Activated naive CD8-positive, alpha-beta T cell treated with anti-CD3 and anti-CD28 coated beads for 36 hours (primary cell): ENCODE data around the gene ARHGAP20. TPM values are rescaled to one million over a fixed set of nuclear protein-coding genes. Genes with fewer than 3 reads are reported as not detected.

Experiments used
- DNase-seq: peaks from one replicate; pipeline ENCODE4 v3.0.0; 2021
- H3K27ac Mint-ChIP-seq: one replicate; pipeline ENCODE4 v1.8.0; 2022; ENCODE audit warnings: mild to moderate bottlenecking, moderate library complexity, mixed read lengths
- H3K27me3 Mint-ChIP-seq: one replicate; pipeline ENCODE4 v1.8.0; 2022; ENCODE audit warnings: mild to moderate bottlenecking, mixed read lengths
- H3K36me3 Mint-ChIP-seq: one replicate; pipeline ENCODE4 v1.8.0; 2021; ENCODE audit warnings: mild to moderate bottlenecking, mixed read lengths
- H3K4me1 Mint-ChIP-seq: one replicate; pipeline ENCODE4 v1.8.0; 2021; ENCODE audit warnings: mixed read lengths
- H3K4me3 Mint-ChIP-seq: one replicate; pipeline ENCODE4 v1.8.0; 2022; ENCODE audit warnings: mild to moderate bottlenecking, moderate library complexity, mixed read lengths
- H3K9me3 Mint-ChIP-seq: one replicate; pipeline ENCODE4 v1.8.0; 2022; ENCODE audit warnings: mixed read lengths
- total RNA-seq, 2 experiments: library from RNA; stranded (reverse); gene quantifications; one replicate each; pipeline ENCODE4 v1.2.3, GENCODE V29; 2021

The ARHGAP20 gene
- total RNA-seq, 2 experiments from 2014 or later: 0.08 to 0.28 TPM

GRCh38 chr11:110538154-110538553 lies 174.1 kb downstream of the ARHGAP20 start:
- no peak overlapping the region for H3K27ac Mint-ChIP-seq
- H3K9me3 Mint-ChIP-seq: no peaks in the 10 kb centered on the region
- no peaks in the 10 kb centered on the region for H3K36me3 Mint-ChIP-seq
- no peak for DNase-seq
- H3K27me3 Mint-ChIP-seq: peaks cover 4% of the 10 kb centered on the region
- H3K4me1 Mint-ChIP-seq: no peaks in the 10 kb centered on the region
- no peak overlapping the region for H3K4me3 Mint-ChIP-seq

GRCh38 chr11:110530900-110531741 lies 181.1 kb downstream of the ARHGAP20 start:
- H3K9me3 Mint-ChIP-seq: peaks cover 2% of the 10 kb centered on the region
- no peak overlapping the region for H3K27ac Mint-ChIP-seq
- no peaks in the 10 kb centered on the region for H3K27me3 Mint-ChIP-seq
- no peak for DNase-seq
- H3K36me3 Mint-ChIP-seq: no peaks in the 10 kb centered on the region
- no peak overlapping the region for H3K4me3 Mint-ChIP-seq
- H3K4me1 Mint-ChIP-seq: peaks cover 7% of the 10 kb centered on the region

- Mint-ChIP-seq H3K27me3 (no peaks in the 10 kb centered on the region), H3K9me3 (peaks cover 2% of the 10 kb centered on the region), H3K36me3 (no peaks in the 10 kb centered on the region), H3K27ac (no peak overlapping the region), H3K4me3 (no peak overlapping the region), H3K4me1 (peaks cover 7% of the 10 kb centered on the region)
- DNase-seq: no peak
Observed at GRCh38 chr11:110529043-110529442, 183.2 kb downstream of the ARHGAP20 start.

GRCh38 chr11:110527146-110527545 lies 185.1 kb downstream of the ARHGAP20 start:
- no peak for DNase-seq
- no peak overlapping the region for H3K4me3 Mint-ChIP-seq
- H3K4me1 Mint-ChIP-seq: peaks cover 7% of the 10 kb centered on the region
- H3K9me3 Mint-ChIP-seq: peaks cover 4% of the 10 kb centered on the region
- H3K27me3 Mint-ChIP-seq: no peaks in the 10 kb centered on the region
- no peak overlapping the region for H3K27ac Mint-ChIP-seq
- no peaks in the 10 kb centered on the region for H3K36me3 Mint-ChIP-seq
